Right kidney (tissue), 1 donor: ENCODE data around the gene SMOC2.
"Not testable (repeated sequence)": the region's sequence is repeated elsewhere in the genome, so short reads cannot be mapped to it uniquely, and the experiment has no call there.

ENCODE experiments used
- DNase-seq: peaks from one replicate; pipeline ENCODE4 v3.0.0-alpha.2; 2016

SMOC2 gene

DNA sequence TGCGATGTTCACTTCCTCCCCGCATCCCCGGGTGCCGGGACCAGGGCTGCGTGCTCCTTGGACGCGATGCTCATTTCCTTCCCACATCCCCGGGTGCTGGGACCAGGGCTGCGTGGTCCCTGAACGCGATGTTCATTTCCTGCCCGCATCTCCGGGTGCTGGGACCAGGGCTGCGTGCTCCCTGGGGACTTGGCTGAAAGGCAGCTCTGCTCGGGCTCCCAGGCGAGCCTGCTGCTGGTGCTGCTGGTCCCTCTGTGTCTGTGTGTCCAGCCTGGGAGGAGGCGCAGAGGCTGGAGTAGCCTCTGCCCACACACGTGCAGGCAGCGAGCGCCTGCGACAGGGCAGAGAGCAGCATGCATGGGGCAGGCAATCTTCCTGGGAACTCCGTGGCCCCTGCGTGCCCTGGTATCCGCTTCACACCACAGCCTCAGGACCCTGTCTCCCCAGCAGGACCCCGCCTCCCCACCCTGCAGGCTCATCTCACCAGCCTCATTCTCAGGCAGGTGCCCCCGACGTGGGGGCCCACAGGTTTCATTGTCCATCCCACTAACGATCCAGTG, 132.4 kb downstream of the SMOC2 start:
- DNase-seq: not testable (repeated sequence)

DNA sequence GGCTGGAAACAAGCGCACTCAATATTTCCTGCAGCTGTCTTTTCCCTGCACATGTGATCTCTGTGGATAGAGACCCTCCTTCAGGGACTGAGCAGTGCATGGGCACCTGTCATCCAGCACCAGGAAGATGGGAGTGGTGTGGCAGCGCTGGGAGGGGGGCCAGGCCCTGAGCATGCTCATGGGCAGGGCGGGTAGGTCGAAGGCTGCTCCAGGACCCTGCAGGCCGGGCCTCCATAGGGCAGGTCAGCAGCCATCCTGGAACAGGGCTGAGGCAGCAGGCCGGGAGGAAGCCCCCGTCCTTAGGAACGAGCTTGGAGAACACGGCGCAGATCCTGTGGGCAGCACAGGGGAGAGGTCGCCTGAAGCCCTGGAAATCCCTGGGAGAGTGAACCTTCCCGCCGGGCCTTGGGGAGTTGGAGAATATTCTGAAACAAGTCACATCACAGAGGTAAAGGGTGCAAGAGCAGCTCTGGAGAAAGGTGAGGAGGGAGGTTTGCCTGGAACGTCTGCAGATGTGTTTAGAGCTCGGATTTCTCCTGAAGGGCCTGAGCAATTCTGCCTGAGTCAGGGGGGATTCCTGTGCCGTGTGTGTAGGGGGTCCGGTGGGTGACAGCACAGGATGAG, 133.2 kb downstream of the SMOC2 start:
- no peak for DNase-seq

DNA sequence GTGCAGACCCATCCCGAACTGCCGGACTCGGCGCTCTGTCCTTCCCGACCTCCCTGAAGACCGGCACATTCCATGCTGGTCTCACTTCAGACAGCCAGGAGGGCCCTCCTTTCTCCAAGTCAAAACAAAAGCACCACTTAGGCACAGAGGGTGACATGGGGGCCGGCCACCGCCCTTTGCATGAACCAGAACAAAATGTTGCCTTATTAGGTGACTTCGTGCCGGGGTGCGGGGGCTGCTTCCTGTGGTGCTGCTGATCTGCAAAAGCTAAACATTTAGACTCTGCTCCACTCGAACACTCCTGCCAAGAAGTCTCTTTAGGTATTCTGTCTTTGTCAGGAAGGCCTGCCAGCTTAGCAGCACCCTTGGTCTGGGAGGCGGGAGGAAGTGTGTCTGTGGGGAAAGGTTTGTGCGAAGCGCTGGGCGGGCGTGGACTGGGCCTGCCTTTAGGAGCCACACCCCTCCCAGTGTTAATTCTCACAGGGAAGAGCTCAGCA, 133.8 kb downstream of the SMOC2 start:
- peak; percentile 55 for DNase-seq

DNA sequence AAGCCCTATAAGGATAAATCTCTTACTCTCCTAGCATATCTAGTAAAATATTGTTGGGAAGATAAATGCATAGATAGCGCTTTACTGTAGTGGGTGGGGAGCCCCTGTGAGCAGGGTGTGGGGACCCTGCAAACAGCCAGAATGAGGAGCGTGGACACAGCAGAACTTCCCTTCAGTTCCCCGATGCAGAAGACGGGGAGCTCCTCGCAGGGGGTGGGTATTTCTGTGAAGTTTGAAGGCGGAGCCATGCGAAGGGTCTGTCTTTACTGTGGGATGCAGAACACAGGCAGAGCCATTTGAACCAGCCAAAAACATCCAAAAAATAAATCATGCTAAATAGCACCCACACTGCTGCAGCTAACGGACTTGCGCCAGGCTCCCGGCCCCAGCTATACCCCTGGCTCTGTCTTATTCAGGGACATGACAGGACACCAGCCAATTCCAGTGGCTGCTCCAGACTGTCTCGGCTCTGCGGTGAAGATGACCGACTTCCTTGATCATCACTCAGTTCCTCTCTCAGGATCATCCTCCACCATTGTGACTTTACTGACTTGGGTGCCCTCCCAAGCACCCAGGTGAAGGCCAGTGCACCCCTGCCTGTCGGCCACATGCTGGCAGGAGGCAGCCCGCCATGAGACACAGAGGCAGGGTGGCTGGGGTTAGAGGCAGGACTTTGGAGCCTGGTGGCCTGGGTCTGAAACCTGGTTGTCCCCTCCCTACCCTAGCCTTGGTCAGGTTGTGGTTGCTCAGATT, 134.5 kb downstream of the SMOC2 start:
- no peak for DNase-seq

DNA sequence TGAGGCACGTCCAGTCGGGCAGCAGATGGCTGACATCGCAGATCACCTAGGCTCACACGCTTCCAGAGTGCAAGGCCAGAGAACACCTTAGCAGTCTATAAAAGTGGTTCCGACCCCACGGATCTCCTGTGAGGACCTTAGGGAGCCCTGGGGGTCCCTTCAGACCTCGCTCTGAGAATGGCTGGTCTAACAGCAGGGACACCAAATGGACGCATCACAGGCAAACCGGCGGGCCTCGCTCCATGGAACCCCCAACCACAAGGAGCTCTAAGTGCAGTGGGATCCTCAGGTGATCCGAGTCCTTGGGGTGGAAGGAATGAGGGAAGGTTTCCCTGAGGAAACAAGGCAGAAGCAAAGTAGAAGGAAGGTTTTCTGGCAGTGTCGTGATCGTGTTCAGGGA, 135.4 kb downstream of the SMOC2 start:
- DNase-seq: no peak

DNA sequence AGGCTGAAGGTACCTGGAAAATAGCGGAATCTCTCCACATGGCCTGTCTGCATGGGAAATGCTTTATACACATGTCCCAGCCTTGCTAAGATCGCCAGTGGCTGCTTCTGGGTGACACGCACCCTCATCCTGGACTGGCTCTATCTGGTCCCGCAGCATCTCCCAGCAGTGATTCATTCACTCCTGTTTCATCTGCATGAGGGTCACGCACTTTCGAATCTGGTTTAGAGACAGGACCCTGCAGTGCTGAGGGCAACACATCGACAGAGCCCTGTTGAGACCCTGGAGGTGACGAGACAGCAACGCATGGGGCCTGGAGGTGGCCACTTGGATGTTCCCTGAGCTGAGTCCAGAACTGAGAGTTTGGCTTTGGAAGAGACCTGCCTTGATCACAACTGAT, 136.5 kb downstream of the SMOC2 start:
- no peak for DNase-seq

DNA sequence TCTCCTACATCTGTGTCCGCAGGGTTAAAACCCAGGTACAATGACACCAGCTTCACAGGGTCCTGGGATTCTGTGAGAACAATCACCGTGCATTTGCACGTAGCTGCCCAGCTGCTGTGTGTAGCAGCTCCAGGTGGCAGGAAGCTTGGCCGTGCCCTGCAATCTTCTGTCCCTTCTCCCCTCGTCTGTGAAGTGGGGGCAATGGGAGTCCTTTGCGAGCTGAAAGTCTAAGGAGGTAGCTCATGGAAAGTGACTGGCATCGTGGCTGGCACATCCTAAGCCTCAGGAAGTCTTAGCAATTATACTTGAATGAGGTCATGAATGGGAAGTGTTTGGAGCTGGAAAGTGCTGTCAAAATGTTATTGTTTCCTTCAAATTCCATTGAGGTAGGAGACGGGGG, 137.1 kb downstream of the SMOC2 start:
- DNase-seq: no peak

DNA sequence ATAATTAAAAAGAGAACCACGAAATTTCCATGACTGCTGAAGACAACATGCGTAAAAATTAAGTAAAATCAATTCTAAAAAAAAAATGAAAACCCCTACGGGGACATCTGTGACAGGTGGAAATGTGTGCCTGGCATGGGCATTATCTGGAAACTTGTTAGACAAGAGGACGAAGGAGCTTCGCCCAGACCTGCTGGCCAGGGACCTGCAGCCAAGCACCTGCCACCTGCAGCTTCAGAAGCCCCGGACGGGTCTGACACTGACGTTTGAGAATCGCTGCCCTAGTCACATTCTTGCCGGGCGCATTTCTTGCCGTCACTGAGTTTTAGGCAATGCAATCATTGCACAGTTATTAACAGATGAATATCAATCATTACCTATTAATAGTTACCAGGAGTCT, 140.3 kb downstream of the SMOC2 start:
- DNase-seq: no peak

DNA sequence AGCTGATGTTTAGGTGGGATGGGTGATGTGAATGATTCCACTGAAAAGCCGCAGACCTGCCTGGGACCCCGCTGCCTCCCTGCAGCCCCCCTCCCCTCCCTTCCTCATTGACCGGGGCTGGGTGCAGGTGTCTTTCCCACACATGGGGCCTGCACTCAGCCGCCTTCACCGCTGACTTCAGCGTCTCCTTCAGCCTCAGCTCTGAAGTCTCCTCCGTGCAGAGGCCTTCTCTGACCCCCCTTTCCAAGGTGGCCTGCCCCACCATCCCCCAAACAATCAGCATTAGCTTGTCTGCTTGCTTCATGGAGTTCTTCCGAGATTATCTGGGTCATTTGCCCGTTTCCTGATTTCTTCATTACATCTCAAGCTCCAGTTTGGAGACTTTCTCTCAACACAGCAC, 140.7 kb downstream of the SMOC2 start:
- no peak for DNase-seq

DNA sequence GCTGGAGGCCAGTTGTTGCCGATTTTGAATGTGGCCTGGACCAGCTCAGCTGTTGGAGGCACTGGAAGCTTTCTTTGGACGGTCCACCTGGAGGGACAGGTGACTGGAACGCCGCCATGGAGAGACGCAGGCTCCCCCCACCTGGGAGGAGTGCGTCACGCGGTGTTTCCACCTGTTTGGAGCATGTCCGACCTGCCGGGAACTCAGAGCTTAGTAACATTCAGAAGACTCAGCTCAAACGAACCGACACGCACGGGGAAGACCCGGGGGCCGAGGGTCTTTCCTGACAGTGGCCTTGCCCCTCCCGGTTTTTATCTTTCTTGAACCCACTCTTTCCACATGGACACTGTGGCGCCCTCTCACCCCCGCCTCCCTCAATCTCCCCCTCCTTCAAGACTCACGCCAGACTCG, 141.6 kb downstream of the SMOC2 start:
- DNase-seq: no peak

DNA sequence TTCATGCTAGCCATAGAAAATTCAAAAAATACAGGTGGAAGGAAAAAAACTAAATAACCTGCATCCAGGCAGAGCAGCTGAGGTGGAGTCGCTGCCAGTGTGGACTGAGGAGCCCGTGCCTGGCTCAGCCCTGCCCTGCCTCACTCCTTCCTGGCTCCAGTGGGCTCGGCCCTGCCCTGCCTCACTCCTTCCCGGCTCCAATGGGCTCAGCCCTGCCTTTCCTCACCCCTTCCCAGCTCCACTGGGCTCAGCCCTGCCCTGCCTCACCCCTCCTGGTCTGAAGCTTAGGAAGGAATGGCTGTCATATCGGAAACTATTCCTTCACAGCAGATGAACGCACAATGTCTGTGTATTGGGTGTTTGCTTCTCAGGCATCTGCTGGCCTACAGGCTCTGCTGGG, 142.1 kb downstream of the SMOC2 start:
- no peak for DNase-seq

DNA sequence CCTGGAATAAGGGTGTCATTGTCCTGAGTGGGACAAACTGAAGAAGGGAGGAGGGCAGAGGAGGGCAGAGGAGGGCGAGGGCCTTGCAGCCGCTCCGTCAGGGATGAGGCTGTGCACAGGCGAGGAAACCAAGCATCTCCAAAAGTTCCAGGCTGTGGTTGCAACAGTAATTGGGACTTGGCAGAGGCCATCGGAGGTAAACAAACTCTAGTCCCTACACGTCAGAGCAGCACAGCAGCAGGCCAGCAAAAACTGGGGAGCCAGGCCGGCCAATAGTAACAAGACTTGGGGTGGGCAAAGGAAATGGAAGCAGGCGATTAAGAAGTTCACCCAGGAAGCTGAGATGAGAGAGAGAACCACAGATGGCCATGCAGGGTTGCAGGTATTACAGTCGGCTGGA, 142.8 kb downstream of the SMOC2 start:
- DNase-seq: no peak

DNA sequence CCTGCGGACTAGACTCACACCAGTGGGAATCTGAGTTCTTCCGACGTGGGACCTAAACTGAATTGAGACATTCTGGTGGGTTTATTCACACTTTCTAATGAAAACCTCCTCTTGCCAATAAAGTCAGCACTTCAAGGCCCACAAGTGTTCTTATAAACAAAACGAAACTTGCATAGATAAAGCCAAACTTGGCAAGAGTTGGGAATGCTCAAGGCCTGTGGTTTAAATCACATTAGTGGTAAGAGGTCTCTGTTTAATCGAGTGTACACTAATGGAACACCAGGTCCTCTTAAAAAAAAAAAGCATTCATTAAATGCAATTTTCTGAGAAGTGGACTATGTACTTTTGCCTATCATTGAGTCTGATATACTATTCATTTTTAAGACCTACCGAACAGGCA, 143.3 kb downstream of the SMOC2 start:
- no peak for DNase-seq

DNA sequence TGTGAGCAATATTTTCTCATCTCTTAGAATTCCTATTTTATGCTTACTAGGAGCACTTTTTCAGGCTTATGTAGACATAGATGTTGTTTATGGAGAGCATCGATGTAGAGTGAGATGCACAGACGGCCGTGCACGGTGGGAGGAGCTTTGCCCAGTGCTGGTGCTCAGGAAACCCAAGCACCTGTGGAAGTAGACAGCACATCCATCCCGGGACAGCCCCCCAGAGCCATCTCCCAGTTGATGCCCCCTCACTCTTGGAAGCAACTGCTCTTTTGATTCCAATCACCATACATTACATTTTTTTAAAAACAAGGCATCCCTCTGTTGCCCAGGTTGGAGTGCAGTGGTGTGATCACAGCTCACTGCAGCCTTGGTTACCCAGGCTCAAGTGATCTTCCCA, 143.7 kb downstream of the SMOC2 start:
- DNase-seq: no peak

DNA sequence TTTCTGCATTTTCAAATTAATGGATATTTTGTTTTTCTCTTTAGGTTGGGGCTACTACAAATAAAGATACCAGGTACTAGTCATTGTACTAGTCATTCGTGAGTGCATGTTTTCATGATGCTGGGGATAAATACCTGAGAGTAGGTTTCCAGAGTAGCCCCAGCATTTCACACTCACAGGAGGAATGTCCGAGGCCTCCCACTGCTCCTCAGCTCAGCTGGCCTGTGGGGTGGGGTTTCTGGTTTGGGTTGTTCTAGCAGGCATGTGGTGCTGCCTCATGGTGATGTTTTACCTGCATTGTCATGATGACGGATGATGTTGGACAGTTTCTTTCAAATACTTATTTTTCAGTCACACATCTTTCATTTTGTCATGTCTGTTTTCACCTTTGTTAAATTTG, 144.5 kb downstream of the SMOC2 start:
- no peak for DNase-seq

DNA sequence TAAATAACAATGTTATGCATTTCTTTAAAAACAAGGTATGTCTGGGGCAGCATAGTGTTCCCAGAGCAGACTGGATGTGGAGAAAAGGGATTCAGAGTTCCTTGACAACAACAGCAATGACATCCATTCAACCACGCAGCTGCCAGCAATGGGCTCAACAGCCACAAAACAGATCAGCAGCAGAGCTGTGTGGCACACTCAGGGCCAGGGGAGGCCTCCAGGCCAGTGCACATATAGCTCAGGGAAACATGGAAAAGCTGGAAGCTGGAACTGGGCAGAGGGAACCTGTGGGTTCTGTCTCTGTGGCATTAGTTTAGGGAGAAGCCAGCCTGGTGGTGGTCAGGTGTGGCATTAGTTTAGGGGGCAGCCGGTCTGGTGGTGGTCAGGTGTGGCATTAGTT, 148.3 kb downstream of the SMOC2 start:
- no peak for DNase-seq

DNA sequence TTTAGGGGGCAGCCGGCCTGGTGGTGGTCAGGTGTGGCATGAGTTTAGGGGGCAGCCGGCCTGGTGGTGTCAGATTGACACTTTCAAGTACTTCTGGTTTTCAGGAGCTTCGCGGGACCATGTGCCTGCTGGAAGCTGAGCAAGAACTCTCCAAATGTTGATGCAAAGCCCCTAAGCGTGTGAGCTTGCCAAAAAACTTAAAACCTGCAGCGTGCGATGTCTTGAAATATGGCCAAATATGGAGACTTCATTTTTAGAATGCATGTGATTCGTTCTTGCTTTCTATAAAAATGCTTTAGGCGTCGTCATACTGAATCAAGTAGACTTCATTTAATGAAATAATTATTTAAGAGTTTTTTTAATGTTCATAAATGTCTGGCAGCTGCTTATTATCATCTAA, 149.4 kb downstream of the SMOC2 start:
- DNase-seq: no peak

DNA sequence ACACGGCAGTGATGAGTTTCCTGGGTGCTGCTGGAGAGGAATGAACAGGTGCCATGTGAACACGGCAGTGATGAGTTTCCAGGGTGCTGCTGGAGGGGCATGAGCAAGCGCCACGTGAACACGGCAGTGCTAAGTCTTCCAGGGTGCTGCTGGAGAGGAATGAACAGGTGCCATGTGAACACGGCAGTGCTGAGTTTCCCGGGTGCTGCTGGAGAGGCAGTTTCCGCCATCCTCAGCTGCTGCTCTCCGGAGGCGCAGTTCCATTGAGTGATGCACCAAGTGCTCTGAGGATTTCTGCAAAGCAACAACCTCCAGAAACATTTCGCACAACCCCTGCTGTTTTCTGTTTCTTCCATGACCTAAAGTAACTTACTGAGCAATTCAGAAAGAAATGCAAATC, 155.4 kb downstream of the SMOC2 start:
- DNase-seq: no peak

DNA sequence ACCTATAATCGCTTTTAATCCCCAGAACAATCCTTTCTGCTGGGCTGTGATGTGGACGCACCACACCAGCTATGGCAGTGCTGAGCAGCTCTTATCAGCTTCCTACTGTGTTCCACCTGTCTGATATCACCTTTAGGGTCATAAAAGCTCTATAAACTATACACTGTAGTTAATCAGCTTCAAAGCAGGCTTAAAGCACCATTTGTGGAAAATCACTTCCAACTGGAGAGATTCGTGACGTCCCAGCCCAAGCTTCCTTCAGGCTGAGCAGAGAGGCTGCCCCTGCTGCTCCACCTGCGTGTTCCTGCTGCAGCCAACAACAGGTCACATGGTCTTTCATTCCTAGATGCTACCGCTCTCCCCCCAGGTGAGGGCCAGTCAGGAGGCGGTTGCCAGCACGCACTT, 156.5 kb downstream of the SMOC2 start:
- DNase-seq: no peak

DNA sequence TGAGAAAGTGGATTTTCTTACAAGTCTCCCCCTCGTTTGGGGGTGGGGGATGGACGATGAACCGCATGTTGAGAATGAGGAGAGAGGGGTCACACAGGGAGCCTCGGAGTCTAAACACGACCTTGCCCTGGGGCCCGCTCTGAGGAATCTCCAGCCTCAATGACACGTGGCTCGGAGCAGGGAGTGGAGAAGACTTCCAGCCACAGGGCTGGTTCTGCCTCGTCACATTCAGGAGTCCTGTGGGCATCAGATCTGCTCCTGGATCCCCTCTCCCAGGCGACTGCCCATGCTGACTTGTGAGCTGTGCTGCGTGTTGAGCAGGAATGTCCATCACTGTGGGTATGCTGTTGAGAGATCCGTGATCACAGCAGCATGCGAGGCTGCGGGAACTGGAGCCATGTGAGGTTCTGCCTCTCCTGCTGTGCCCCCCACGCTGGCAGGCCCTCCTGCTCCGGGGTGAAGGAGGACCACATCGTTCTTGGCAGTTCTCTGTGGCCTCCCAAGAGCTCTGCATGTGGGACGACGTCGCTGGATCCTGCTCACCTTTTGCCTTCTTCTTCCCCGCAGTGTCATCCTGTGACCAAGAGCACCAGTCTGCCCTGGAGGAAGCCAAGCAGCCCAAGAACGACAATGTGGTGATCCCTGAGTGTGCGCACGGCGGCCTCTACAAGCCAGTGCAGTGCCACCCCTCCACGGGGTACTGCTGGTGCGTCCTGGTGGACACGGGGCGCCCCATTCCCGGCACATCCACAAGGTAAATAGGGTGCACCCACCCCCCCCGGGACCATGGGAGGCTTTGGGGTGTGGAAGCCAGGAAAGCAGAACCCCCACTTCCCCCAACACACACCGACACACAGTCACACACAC, 157.5 kb downstream of the SMOC2 start:
- no peak for DNase-seq

DNA sequence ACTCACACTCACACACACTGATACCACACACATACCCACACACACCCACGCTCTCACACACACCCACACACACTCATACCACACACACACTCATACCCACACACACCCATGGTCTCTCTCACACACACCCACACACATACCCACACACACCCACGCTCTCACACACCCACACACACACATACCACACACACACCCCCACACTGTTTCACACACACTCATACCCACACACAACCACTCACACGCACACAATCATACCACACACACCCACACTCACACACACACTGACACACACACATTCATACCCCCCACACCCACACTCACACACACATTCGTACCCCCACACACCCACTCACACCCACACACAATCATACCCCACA, 158.1 kb downstream of the SMOC2 start:
- no peak for DNase-seq

DNA sequence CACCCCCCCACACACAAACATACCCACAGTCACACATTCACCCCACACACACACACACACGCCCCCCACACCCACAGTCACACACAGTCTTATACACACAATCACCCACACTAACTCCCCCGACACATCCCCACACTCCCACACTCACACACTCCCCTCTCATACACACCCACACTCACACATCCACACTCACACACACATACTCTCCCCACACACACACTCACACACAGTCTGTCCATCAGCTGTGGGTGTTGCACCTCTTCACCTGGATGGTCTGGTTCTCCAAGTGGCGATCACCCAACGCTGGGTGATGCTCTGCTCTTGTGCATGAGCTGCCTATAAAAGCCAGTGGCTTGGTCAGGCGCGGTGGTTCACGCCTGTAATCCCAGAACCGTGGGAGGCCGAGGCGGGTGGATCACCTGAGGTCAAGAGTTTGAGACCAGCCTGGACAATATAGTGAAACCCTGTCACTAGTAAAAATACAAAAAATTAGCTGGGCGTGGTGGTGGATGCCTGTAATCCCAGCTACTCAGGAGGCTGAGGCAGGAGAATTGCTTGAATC, 158.9 kb downstream of the SMOC2 start:
- DNase-seq: no peak

DNA sequence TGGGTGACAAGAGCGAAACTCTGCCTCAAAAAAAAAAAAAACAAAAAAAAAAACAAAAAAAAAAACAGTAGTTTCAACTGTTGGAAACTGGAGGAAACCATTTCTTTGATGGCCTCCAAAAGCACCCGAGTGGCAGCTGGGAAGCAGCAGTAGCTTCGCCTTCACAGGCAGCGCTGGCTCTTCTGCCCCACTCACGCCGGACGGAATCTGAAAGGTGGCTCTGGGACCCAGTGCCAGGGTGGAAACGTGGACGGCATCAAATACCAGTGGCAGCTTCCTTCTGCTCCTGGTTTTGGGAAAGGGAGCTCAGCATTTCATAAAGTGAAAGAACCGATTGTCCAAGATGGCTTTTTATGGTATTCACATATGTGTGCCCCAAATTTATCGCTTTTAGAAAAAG, 159.4 kb downstream of the SMOC2 start:
- DNase-seq: no peak
